Fibroblast of lung (primary cell): ENCODE results near the gene SEMA4D. TPM values are rescaled to one million over a fixed set of nuclear protein-coding genes. Genes with fewer than 3 reads are reported as not detected.

Source experiments
- DNase-seq, 2 donors: peaks; one replicate each; pipeline versions ENCODE4 v3.0.0 to v3.0.0-alpha.2; 2010; ENCODE audit warnings: low read depth in 2 of 2
- H2AFZ ChIP-seq: 2 replicates; pipeline ENCODE4 v1.5.1; 2012; ENCODE audit warnings: low read length, control low read depth, inconsistent platforms
- H3K27ac ChIP-seq: 2 replicates; pipeline ENCODE4 v1.5.1; 2011; ENCODE audit warnings: low read length, control low read depth; ENCODE audit not compliant: insufficient read depth
- H3K27me3 ChIP-seq: 2 replicates; pipeline ENCODE4 v1.5.1; 2011; ENCODE audit warnings: mild to moderate bottlenecking, low read length; ENCODE audit not compliant: control insufficient read depth, insufficient read depth
- H3K36me3 ChIP-seq: 2 replicates; pipeline ENCODE4 v1.5.1; 2011; ENCODE audit warnings: low read length; ENCODE audit not compliant: control insufficient read depth, insufficient read depth
- H3K4me1 ChIP-seq: 2 replicates; pipeline ENCODE4 v1.5.1; 2011; ENCODE audit warnings: low read length; ENCODE audit not compliant: control insufficient read depth, insufficient read depth; ENCODE audit errors: extremely low read depth
- H3K4me2 ChIP-seq: 2 replicates; pipeline ENCODE4 v1.5.1; 2011; ENCODE audit warnings: low read length, control low read depth; ENCODE audit not compliant: insufficient read depth; ENCODE audit errors: extremely low read depth
- H3K4me3 ChIP-seq, 4 experiments: fragments of 200-600 bp in 1 of 4; sonication (generic) in 1 of 4; replicated peaks in 1 of 4; 2 replicates each; pipeline ENCODE4 v1.5.1; 2011 to 2016; ENCODE audit warnings: low read length in 4 of 4, low read depth in 3 of 4, mild to moderate bottlenecking in 3 of 4, control low read depth in 2 of 4, inconsistent platforms in 1 of 4, mixed read lengths in 1 of 4; ENCODE audit not compliant: insufficient read depth in 1 of 4; ENCODE audit errors: control extremely low read depth in 1 of 4
- H3K79me2 ChIP-seq: 2 replicates; pipeline ENCODE4 v1.5.1; 2012; ENCODE audit warnings: mild to moderate bottlenecking, low read length, inconsistent platforms; ENCODE audit not compliant: control insufficient read depth, insufficient read depth
- H3K9ac ChIP-seq: 2 replicates; pipeline ENCODE4 v1.5.1; 2011; ENCODE audit warnings: mild to moderate bottlenecking, low read length, control low read depth; ENCODE audit not compliant: insufficient read depth
- H3K9me3 ChIP-seq: 2 replicates; pipeline ENCODE4 v1.5.1; 2012; ENCODE audit warnings: low read depth, low read length; ENCODE audit not compliant: control insufficient read depth, insufficient read depth
- H4K20me1 ChIP-seq: 2 replicates; pipeline ENCODE4 v1.5.1; 2011; ENCODE audit warnings: low read length; ENCODE audit not compliant: control insufficient read depth, insufficient read depth; ENCODE audit errors: extremely low read depth
- CTCF ChIP-seq, 2 donors: IDR thresholded peaks in 1 of 2; conservative IDR thresholded peaks in 1 of 2; 1 replicate in 1 of 2; 2 replicates in 1 of 2; pipeline ENCODE4 v1.5.1; 2011 to 2012; ENCODE audit warnings: low read length in 2 of 2, control low read depth in 1 of 2, inconsistent platforms in 1 of 2, low read depth in 1 of 2, mild to moderate bottlenecking in 1 of 2
- EZH2 ChIP-seq: IDR thresholded peaks from 2 replicates; pipeline ENCODE4 v1.5.1; 2012; ENCODE audit warnings: low read length, control low read depth, mild to moderate bottlenecking; ENCODE audit errors: missing control alignments
- polyA plus RNA-seq, 2 donors: library from polyadenylated mRNA; depleted of rRNA in 1 of 2; stranded (reverse) in 1 of 2; unstranded in 1 of 2; fragments of >200 nt; gene quantifications; 2 replicates each; pipeline ENCODE4 v1.2.1, GENCODE V29; 2011 to 2012; ENCODE audit warnings: missing spikeins in 1 of 2
- total RNA-seq: library from RNA; depleted of rRNA; stranded (reverse); fragments of >200 nt; gene quantifications from 2 replicates; pipeline ENCODE4 v1.2.1, GENCODE V29; 2014

The SEMA4D gene
- total and polyA plus RNA-seq, 2 donors (not counting 1 experiment from before 2014, with no cell fraction given): 0.67 to 2.6 TPM

GRCh38 chr9:89440951-89441654 lies 56.8 kb downstream of the SEMA4D start:
- Histone ChIP-seq H2AFZ (no peak overlapping the region), H3K4me2 (no peak overlapping the region), H3K27ac (no peak overlapping the region), H3K36me3 (no peaks in the 10 kb centered on the region), H3K9ac (no peak overlapping the region), H3K9me3 (no peaks in the 10 kb centered on the region), H4K20me1 (no peaks in the 10 kb centered on the region), H3K79me2 (no peaks in the 10 kb centered on the region), H3K4me1 (no peaks in the 10 kb centered on the region), H3K27me3 (no peaks in the 10 kb centered on the region), H3K4me3 (no peak overlapping the region)
- TF ChIP-seq CTCF (conservative IDR thresholded peaks at IDR 0.05 in 1 of 2, IDR thresholded peaks at IDR 0.05 in 1 of 2; ENCODE audit: low read depth in 1 of 2, low read length in 2 of 2) (no peak), EZH2 (no peak)
- DNase-seq: no peak

DNA sequence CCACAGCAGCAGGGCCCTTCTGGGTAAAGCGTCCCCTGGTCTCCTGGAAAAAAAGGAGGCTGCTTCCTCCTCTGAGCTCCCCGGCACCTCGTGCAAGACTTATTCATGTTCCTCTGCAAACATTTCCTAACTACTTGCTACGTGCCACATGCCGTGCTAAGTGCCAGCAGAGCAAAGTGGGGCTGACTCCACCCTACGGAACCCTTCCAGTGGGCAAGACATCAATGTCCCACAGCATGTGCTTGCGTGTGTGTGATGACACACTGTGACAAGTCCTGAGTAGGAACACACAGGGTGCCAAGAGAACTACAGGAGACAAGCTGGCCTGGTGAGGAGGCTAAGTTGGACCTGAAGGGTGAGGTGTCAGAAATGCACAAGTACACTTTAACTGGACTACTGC lies 57.4 kb downstream of the SEMA4D start:
- TF ChIP-seq CTCF (conservative IDR thresholded peaks at IDR 0.05 in 1 of 2, IDR thresholded peaks at IDR 0.05 in 1 of 2; ENCODE audit: low read depth in 1 of 2, low read length in 2 of 2): no peak
- TF ChIP-seq EZH2: no peak
- no peak overlapping the region for H2AFZ ChIP-seq
- H3K4me3 ChIP-seq: no peak overlapping the region
- no peaks in the 10 kb centered on the region for H3K27me3 ChIP-seq
- H3K4me2 ChIP-seq: no peak overlapping the region
- H3K9ac ChIP-seq: no peak overlapping the region
- no peaks in the 10 kb centered on the region for H3K4me1 ChIP-seq
- H3K27ac ChIP-seq: no peak overlapping the region
- no peaks in the 10 kb centered on the region for H3K9me3 ChIP-seq
- no peaks in the 10 kb centered on the region for H3K79me2 ChIP-seq
- DNase-seq: no peak
- no peaks in the 10 kb centered on the region for H3K36me3 ChIP-seq
- no peaks in the 10 kb centered on the region for H4K20me1 ChIP-seq

GRCh38 chr9:89440046-89440445 lies 57.9 kb downstream of the SEMA4D start:
- H3K9me3 ChIP-seq: no peaks in the 10 kb centered on the region
- no peak for TF ChIP-seq CTCF (conservative IDR thresholded peaks at IDR 0.05 in 1 of 2, IDR thresholded peaks at IDR 0.05 in 1 of 2; ENCODE audit: low read depth in 1 of 2, low read length in 2 of 2)
- TF ChIP-seq EZH2: no peak
- no peak overlapping the region for H3K4me2 ChIP-seq

More at GRCh38 chr9:89440046-89440445, 57.9 kb downstream of the SEMA4D start:
- no peak for DNase-seq
- no peak overlapping the region for H2AFZ ChIP-seq
- no peaks in the 10 kb centered on the region for H4K20me1 ChIP-seq
- no peaks in the 10 kb centered on the region for H3K79me2 ChIP-seq
- H3K4me1 ChIP-seq: no peaks in the 10 kb centered on the region
- no peaks in the 10 kb centered on the region for H3K36me3 ChIP-seq
- no peak overlapping the region for H3K9ac ChIP-seq
- no peak overlapping the region for H3K27ac ChIP-seq
- H3K27me3 ChIP-seq: no peaks in the 10 kb centered on the region
- no peak overlapping the region for H3K4me3 ChIP-seq
